ENCODE measurements around the gene GRK6.

GRK6 gene

GRCh38 chr5:177450667-177451424 lies 24.4 kb downstream of the GRK6 start:
- Histone ChIP-seq H3K27me3 (peaks cover 0 to 43% of the 10 kb centered on the region in 2 donors), H3K27ac (no peak overlapping the region), H3K4me1 (peaks cover 0 to 49% (median 42%) of the 10 kb centered on the region in 4 donors), H3K36me3 (no peaks in the 10 kb centered on the region), H3K4me3 (no peak overlapping the region), H3K9me3 (no peaks in the 10 kb centered on the region)
- intact Hi-C loops (cut with DNase I; ENCODE audit: low total_unique reads), result no loop called here
- no peak for TF ChIP-seq CTCF (IDR thresholded peaks at IDR 0.05)
- no peak for DNase-seq

GRCh38 chr5:177452688-177453638 lies 26.5 kb downstream of the GRK6 start:
- Histone ChIP-seq H3K36me3 (peaks cover 0 to 3% (median 2%) of the 10 kb centered on the region in 3 donors), H3K27me3 (peaks cover 0 to 43% of the 10 kb centered on the region in 2 donors), H3K4me3 (no peak overlapping the region), H3K9me3 (no peaks in the 10 kb centered on the region), H3K27ac (no peak overlapping the region), H3K4me1 (peaks cover 0 to 48% (median 37%) of the 10 kb centered on the region in 4 donors)
- TF ChIP-seq CTCF (IDR thresholded peaks at IDR 0.05), result no peak
- intact Hi-C loops (cut with DNase I; ENCODE audit: low total_unique reads), result loop anchor here (2.0 kb wide), 1 partner anchor 62 kb away; no protein-coding TSS in a partner anchor
- no peak for DNase-seq

- TF ChIP-seq CTCF (IDR thresholded peaks at IDR 0.05), result no peak
Measured at GRCh38 chr5:177453852-177454396, 27.4 kb downstream of the GRK6 start.

GRCh38 chr5:177454397-177455035 lies 28.0 kb downstream of the GRK6 start:
- H3K27ac ChIP-seq, result peak overlapping the region; percentile 62 to 79
- H3K27me3 ChIP-seq, result peaks cover 0 to 32% of the 10 kb centered on the region in 2 donors
- peaks cover 0 to 45% (median 31%) of the 10 kb centered on the region in 4 donors for H3K4me1 ChIP-seq
- H3K36me3 ChIP-seq, result peaks cover 0 to 18% (median 17%) of the 10 kb centered on the region in 3 donors
- intact Hi-C loops (cut with DNase I; ENCODE audit: low total_unique reads), result loop anchor here (2.0 kb wide), 2 partner anchors 44 to 50 kb away; no protein-coding TSS in a partner anchor
- peak overlapping the region; percentile 56 to 62 for H3K4me3 ChIP-seq
- no peaks in the 10 kb centered on the region for H3K9me3 ChIP-seq
- peak; percentile 86 to 94 for DNase-seq
- TF ChIP-seq CTCF (IDR thresholded peaks at IDR 0.05), result peak; percentile 94 to 97

More at GRCh38 chr5:177453852-177454396, 27.4 kb downstream of the GRK6 start:
- peaks cover 0 to 12% (median 11%) of the 10 kb centered on the region in 3 donors for H3K36me3 ChIP-seq
- peak overlapping the region; percentile 56 to 62 for H3K4me3 ChIP-seq
- peaks cover 0 to 45% (median 31%) of the 10 kb centered on the region in 4 donors for H3K4me1 ChIP-seq
- H3K9me3 ChIP-seq, result no peaks in the 10 kb centered on the region
- peaks cover 0 to 38% of the 10 kb centered on the region in 2 donors for H3K27me3 ChIP-seq
- H3K27ac ChIP-seq, result peak overlapping the region; percentile 27 to 49
- intact Hi-C loops (cut with DNase I; ENCODE audit: low total_unique reads), result loop anchor here (2.0 kb wide), 3 partner anchors 45 to 63 kb away; no protein-coding TSS in a partner anchor
- no peak for DNase-seq
